Measurements from ENCODE around the gene PSG7. TPM values are rescaled to one million over a fixed set of nuclear protein-coding genes. Genes with fewer than 3 reads are reported as not detected.
"Not testable (repeated sequence)": the region's sequence is repeated elsewhere in the genome, so short reads cannot be mapped to it uniquely, and the experiment has no call there.

Gene PSG7
- total RNA-seq, 1 donor from 2014 or later: 3.6 TPM

DNA sequence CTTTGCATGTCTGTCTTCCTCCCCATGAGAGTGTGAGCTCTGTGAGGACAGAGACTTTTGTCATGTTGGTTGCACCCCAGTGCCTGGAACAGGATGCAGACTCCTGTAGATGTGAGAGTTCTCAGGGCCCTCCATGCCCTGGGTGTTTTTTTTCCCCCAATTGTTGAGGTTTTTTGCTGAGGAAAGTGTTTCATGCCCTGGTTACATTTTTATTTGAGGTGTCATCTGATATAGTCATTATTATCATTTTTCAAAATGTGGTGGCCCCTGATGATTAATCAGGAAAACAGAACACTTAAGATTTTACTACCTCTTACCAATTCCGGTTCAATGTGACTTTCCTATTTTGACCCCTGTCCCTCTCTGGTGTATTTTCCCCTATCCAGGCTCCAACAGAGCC lies 20.1 kb downstream of the PSG7 start:
- DNase-seq (ENCODE audit: low spot score): not testable (repeated sequence)

DNA sequence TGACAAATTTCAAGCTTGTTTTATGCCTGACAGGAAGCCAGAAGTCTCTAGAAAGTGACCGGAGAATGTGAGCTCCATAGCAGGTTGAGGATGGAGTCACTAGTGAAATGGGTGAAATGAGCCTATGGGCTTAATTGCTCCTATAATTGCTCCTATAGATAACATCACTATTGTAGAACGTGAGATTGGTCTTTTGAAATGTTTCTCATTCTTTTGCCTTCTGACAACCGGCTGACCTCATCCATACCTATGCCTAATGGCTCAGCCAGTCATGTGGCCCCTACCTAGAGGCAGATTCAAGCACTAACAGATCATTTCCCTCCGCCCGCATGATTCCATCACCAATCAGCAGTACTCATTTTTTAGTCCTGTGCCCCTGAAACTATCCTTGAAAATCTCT lies 23.5 kb downstream of the PSG7 start:
- not testable (repeated sequence) for DNase-seq (ENCODE audit: low spot score)

DNA sequence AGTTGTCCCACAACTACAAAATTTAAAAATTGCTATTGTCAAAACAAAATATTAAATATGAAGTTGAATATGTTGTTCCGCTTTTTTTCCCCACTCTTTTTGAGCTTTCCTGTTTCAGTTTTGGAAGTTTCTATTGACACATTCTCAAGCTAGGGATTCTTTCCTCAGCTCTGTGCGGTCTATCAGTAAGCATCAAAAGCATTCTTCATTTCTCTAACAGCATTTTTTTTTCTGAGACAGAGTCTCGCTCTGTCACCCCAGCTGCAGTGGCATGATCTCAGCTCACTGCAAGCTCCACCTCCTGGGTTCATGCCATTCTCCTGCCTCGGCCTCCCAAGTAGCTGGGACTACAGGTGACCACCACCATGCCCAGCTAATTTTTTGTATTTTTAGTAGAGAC lies 24.1 kb downstream of the PSG7 start:
- not testable (repeated sequence) for DNase-seq (ENCODE audit: low spot score)

DNA sequence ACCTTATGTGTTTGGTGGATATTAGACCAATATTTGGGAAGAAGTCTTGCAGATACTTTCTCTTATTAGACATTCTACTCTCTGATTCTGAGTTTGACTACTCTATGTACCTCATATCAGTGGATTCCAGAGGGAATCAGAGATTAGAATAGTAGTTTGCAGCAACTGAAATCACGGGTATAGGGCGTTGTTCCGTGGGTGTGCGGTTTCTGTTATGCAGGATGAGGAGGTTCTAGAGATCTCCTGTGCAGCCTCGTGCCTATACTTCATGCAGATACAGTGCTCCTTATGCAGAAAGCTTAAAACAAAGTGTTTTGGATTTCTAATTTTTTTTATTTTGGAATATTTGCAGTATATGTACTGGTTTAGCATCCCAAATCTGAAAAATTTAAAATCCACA lies 25.3 kb downstream of the PSG7 start:
- DNase-seq (ENCODE audit: low spot score): not testable (repeated sequence)

DNA sequence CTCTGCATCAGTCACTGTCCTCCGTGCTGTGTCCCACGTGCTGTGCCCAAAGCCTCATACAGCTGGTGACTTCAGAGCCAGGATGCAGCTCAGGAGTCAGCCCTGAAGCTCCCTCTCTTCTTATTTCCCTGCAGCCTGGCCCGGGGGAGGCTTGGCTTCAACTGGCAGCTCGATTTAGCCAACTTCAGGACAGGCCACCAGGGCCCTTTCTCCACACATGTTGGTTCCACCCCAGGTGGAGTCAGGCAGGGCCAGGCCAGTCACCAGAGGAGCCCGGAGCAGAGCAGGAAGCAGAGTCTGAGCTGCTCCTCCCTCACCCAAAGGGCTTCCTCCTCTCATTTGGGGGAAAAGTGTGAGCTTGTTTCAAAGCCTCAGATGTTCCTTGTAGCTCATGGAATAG lies 30.8 kb downstream of the PSG7 start:
- DNase-seq (ENCODE audit: low spot score): not testable (repeated sequence)

DNA sequence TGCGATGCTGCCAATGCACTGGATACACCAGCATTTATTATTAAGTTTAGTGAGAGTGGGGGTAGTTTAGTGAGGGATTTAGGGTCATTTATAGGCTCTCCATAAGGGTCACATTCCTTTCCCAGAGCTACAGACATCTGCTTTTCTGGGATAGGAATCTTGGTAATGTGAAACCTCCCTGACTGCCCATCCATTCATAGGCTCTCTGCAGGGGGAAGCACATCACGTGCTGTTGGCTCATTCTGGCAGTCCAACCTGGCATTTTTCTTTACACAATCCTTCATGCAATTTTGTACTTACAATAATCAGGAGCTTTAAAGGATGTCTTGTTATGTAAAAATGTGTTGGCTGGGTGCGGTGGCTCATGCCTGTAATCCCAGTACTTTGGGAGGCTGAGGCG lies 36.4 kb downstream of the PSG7 start:
- DNase-seq (ENCODE audit: low spot score): not testable (repeated sequence)

DNA sequence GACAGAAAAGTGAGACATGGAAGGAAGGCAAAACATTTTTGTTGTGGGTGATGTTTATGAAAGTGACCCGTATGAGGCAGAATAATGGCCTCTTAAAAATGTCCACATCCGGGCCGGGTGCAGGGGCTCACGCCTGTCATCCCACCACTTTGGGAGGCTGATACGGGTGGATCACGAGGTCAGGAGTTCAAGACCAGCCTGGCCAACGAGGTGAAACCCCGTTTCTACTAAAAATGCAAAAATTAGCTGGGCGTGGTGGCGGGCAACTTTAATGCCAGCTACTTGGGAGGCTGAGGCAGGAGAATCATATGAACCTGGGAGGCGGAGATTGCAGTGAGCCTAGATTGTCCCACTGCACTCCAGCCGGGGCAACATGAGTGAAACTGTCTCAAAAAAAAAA lies 37.3 kb downstream of the PSG7 start:
- DNase-seq (ENCODE audit: low spot score): not testable (repeated sequence)

DNA sequence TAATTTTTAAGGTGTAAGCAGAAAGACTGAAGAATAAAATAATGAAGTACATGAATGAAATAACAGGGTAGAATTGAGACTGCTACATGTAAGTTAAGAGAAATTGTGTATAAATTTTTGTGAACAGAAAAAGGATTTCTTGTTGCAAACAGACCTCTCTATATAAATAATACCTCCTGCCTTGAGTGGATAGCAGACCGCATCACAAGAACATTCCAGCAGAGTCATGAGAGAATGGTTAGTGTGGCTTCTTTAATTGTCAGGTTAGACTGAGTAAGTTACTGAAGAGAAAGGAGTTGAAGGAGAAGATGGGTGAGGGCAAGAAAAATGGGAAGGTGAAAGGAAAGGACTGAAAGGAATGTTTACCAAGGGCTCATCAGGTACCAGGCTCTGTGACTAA lies 37.9 kb downstream of the PSG7 start:
- not testable (repeated sequence) for DNase-seq (ENCODE audit: low spot score)

DNA sequence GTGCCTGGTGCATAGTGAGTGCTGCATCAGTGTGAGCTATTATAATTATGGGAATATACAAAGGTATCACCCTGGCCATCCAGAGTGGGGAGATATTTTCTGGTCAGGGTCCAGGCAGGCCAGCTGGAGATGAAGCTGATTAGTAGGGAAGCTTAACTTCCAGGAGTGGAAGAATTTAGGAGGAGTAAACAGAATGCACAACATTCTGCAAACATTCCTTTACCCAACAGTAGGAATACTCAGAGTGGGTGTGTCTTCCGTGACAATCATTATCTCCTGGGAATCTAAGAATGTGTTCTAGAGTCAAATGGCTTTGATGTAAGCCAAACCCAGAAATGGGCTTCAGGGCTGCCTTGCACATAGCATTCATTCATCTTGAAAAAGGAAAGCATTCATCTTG lies 38.4 kb downstream of the PSG7 start:
- DNase-seq (ENCODE audit: low spot score): not testable (repeated sequence)

DNA sequence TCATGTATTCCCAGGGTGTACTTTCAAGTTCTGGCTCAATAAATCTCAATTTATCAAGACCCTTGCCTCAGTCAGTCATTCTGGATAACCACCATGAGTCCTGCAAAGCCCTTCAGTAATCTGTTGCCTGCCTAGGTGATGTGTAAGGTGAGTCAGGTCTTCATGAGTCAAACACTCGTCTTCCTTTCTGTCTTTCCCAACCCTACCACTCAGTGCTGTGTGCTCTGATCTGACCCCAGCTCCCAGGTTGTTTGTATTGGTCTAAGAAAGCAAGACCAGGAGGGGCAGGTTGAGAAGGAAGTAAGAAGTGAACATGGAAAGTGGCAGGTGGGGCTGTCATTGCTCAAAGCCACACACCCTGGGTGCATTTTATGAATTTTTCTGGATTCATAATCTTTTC lies 39.3 kb downstream of the PSG7 start:
- DNase-seq (ENCODE audit: low spot score): not testable (repeated sequence)

DNA sequence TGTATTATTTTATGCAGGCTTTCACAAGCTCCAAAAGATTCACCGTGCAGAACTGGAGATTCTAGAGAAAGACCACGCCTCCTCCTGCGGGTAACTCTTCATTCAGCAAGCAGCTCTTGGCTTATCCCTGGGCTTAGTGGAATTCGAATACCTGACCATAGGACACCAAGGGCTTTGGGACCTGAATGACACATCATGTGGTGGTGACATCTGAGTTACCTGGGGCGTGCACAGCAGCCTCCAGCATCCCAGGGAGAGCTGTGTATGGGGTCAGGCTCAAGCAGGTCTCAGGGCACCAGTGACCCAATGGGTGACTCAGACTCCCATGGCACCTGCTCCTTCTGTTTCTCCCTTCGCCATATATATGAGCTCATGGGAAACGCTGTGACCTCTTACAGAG lies 46.6 kb downstream of the PSG7 start:
- DNase-seq (ENCODE audit: low spot score): not testable (repeated sequence)

DNA sequence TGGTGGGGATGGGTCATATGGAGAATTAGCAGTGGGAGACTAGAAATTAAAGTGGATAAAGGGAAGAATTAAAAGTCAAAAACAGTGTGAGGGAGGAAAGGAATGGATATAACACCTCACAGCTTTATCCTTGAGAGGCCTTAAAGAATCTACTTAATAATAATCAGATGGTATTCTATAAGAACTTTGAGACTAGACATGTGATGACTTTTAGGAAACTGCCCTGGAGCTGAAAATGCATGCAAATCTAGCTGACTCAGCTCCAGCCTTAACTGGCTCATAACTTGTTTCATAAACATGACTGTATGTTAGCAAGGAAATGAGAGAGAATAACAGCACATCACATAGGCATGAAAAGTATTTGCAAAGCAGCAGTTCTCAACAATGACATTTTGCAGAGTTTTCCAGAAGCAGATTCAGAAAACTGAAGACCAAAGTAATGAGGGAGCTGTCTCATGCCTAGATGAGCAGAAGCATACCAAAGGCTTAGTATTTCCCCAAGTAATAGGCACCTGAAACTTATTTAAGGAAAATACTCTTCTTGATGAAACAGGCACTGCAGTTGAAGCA lies 49.0 kb downstream of the PSG7 start:
- DNase-seq (ENCODE audit: low spot score): peak; percentile 1

DNA sequence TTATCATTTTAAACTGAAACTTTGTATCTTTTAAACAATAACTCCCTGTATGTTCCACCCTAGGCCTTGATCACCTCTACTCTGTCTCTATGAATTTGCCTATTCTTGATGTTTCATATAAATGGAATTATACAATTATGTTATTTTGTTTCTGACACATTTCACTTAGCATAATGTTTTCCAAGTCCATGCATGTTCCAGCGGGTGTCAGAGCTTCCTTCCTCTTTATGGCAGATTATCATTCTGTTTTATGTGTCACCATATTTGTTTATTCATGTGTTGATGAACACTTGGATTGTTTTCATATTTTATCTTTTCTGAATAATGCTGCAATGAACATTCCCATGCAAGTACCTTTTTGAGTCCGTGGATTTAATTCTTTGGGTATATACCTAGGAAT lies 54.3 kb downstream of the PSG7 start:
- DNase-seq (ENCODE audit: low spot score): not testable (repeated sequence)

DNA sequence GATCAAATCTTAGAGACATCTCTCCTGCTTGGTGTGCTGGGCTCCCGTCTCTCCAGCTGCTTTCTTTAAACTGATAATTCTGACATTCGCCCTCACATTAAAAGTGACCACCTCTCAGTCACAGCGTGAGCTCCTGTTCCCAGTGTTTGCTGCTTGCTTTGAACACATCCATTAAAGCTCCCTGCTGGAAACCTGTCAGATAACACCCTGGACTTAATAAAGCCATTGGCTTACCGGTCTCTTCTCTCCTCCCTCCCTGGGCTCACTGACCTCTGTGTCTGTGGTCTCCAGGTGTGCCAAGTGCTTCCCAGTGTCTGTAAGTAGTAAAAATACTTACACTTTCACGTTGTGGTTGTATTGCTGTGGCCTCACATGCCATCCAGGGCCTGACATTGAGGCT lies 55.0 kb downstream of the PSG7 start:
- not testable (repeated sequence) for DNase-seq (ENCODE audit: low spot score)

DNA sequence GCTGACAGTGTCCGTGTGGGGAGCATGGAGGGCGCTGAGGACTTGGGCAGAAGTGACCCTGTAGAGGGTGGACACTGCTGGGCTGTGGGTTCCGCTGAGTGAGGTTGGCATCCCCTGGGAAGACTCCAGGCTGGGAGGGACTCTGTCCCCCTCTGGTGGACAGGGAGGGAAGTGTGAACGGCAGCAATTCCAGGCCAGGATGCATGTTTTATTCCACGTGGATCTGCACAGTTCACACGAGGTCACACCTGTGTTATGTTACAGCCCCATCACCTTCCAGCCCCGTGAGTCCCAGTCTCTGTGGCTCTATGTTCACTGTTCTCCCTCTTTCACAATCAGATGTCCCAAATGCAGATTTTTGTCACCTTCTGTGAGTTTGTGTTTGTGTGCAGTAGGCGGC lies 55.7 kb downstream of the PSG7 start:
- DNase-seq (ENCODE audit: low spot score): not testable (repeated sequence)

DNA sequence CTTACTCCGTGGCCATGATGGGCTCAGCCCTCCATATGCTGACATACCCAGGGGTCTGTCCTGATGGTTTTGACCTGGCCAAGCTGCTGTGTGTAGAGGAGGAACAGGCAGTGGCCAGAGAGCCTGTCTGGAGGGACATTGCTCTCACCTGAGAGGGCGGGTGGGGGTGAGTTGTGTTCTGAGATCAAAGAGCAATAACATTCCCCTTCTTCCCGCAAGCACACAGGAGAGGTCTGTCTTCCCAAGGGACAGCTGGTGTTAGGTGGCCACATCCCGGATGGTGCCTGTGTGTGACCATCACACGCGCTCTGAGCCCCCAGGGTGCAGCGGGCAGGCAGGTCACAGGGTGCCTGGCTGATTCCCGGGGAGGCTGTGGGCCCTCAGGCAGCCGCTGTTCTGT lies 56.4 kb downstream of the PSG7 start:
- not testable (repeated sequence) for DNase-seq (ENCODE audit: low spot score)

DNA sequence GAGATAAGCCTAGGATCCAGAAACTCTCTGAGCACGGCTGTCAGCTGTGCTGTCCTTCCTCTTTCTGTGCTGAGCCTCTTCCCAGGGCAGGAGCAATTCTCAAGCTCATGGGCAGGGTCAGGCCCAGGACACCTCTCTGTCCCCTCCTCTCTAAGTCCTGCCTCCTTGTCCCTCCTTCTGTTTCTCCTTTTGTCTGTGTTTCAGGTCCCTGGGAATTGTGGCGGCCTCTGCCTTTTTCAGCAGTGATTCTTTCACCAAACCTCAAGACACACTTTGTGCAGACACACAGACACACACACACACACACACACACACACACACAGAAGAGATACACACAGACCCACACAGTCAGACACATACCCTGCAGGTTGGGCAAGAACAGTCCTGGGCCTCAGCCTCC lies 57.4 kb downstream of the PSG7 start, which contains the start of gene PSG1:
Gene PSG1 (minus strand): TSS at position 101 of the 400 bp plus-strand sequence. CDS start 132 bp downstream, outside the sequence.
- no peak for DNase-seq (ENCODE audit: low spot score)

DNA sequence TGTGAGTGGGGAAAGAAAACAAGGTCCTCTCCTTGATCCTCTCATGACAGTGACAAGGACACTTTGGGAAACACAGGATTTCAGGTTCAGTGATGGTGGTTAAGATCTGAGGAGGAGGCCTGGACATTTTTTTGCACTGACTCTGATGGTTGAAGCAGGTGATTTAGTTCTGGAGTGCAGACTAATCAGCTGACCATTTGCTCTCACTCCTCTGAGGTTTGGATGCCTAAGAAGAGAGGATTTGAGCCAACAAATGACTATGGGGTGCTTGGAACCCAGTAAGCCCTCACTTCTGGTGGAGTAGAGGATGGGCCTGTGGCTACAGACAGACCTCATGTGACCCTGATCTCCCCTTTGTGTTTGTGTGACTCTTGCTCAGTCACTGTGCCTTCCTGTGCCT lies 60.4 kb downstream of the PSG7 start:
- not testable (repeated sequence) for DNase-seq (ENCODE audit: low spot score)

DNA sequence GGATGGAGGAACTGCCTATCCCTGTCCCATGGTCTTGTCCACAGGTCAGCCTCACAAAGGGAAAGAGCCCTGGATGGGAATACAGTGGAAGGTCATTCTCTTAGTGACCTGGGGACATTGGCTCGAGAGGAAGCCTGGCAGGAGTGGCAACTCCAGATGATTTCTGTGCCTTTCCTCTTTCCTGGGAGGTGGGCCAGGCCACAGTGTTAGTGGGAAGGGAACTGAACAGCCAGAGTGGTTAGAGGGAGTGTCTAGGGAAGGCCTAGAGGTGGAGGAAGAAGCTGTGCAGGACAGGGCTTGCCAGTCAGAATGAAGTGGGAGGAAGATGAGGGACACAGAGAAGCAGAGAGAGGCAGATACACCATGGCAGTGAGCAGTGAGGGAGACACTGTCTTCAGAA lies 61.1 kb downstream of the PSG7 start:
- not testable (repeated sequence) for DNase-seq (ENCODE audit: low spot score)

DNA sequence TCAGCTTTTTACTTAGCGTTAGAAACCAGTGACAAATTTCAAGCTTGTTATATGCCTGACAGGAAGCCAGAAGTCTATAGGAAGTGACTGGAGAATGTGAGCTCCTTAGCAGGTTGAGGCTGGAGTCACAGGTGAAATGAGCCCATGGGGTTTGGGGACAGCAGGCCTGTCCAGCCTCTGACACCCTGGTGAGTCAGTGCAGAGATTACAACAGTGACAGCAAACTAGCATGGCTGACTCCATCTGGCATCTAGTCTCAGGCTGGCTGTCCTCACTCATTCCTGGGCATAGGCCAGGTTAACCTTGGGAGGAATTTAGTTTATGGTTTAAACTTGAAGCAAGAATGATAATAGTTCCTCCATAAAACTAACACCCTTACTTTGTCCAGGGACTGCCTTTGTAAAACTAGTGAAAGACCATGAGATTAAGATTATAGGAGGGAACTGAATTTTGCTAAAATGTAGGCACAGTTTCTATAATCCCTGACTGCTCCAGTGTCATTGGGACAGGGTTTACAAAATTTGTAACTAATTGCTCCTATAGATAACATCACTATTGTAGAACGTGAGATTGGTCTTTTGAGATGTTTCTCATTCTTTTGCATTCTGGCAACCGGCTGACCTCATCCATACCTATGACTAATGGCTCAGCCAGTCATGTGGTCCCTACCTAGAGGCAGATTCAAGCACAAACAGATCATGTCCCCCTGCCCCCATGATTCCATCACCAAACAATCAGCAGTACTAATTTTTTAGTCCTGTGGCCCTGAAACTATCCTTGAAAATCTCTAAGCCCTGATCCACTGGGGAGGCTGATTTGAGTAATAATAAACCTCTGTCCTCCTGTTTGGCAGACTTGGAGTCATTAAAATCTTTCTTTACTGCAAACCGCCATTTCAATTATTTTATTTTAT lies 61.9 kb downstream of the PSG7 start:
- peak; percentile 2 for DNase-seq (ENCODE audit: low spot score)

DNA sequence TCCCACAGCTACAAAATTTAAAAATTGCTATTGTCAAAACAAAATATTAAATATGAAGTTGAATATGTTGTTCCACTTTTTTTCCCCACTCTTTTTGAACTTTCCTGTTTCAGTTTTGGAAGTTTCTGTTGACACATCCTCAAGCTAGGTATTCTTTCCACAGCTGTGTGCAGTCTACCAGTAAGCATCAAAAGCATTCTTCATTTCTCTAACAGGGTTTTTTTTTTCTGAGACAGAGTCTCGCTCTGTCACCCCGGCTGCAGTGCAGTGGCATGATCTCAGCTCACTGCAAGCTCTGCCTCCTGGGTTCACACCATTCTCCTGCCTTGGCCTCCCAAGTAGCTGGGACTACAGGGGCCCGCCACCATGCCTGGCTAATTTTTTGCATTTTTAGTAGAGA lies 62.9 kb downstream of the PSG7 start:
- DNase-seq (ENCODE audit: low spot score): not testable (repeated sequence)

All from umbilical cord (tissue), 2 donors.